ENCODE results near the gene BCOR.

BCOR gene

DNA sequence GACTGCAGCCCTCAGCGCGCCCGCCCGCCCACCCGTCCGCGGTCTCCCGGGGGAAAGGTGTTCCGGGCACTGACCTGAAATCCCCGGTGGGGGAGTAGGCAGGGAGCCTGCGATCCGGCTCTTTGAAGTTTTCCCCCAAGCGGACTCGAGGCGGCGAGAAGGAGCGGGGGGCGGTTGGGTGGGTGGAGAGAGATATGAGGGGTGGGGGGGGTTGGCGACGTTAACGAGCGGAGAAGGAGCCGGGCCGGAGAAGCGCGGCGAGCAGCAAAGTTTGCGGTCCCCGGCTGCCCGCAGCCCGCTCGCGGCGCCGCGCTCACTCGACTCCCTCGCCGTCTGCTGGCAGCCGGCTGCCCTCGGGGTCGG, 636 bp downstream of the BCOR start:
- DNase-seq: no peak

DNA sequence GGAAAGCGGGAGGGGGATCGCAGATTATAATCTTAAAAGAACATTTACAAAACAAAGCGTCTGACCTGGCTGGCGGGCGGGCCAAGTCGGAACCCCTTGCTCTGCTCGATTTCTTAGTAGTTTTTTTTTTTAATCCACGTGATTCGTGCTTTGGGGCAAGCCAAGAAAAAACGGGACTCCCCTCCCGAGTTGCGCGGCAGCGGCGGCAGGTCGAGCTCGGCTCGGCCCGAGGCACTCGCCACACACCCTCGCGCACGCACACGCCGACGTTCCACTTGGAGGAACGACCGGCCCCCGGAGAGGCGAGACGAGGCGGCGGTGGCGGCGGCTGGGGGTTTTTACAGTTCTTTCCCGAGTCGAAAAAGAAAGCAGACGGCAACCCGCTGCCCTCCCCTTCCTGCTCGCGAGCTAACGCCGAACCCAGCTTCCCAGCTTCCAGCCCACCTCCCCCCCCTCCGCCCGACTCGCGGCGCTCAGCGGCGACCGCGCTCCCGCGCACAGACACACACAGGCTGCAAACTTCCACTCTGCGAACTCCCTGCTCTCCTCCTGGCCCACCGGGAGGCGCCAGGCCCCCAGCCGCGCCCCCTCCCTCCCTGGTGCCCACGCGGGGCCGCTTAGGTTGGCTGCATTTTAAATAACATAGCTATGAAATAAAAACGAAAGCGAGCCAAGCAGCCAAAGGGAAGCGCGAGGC, 1.2 kb downstream of the BCOR start:
- no peak for DNase-seq

DNA sequence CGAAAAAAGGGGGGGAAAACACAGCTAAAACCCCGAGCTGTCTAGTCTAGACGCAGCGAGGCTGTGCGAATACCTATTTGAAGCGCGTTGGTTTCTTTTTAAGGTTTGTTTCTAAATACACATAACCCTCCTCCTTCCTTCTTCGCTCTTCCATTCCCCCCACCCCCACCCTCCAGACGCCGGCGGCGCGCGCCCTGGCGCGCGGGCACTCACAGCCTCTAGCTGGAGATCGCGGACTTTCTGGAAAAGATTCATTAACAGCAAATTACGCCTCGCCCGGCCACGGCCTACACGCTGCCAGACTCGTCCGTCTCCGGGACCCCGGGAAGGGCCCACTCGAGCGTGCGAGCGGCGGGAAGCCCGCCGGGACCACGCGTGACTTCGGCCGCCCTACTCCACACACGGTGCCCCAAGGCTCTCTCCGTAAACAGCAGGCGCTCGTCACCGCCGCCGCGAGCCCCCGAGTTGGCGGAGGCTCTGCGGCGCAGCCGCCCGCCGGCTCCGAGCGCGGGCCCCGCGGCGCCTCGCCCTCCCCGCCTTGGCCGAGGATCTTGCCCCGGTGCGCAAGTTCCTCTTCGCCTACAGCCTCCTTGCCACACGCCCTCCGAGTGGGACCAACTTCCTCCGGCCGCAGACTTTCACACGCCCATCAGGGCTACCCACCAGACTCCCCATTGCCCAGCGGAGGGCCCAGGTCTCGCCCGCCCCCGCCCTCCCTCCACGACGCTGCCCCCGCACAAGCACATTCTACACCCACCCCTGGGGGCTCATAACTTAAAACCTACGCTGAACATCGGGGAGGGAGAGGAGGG, 2.0 kb downstream of the BCOR start:
- DNase-seq: no peak

DNA sequence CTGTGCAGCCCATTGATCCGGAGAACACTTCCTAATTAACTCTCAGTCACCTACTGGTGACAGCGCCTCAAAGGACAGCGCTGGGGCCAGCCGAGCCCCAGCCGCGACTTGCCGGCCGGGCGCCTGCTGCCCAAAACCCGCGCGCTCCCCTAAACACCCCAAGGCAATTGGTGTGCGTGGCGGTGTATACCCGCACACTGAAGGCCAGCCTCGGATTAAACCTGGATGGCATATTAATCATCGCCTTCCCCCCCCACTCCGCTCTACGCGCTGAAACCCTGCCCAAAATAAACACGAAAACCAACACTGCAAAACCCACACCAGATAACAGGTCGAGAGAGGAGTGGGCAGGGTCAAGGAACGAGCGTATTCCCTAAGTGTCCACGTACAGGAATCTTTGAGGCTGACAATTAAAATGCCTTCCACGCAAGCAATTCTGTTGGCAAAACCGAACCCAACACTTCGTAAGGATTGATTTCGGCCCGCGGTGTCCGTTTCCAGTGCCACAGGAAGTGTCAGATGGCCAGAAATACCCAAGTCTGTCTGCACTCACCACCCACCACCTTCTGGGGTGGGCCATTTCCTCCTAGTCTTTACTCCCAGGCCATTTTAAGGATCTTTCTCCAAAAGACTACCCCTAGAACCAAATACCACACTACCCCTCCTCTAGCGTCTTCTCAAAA, 2.7 kb downstream of the BCOR start:
- DNase-seq: no peak

DNA sequence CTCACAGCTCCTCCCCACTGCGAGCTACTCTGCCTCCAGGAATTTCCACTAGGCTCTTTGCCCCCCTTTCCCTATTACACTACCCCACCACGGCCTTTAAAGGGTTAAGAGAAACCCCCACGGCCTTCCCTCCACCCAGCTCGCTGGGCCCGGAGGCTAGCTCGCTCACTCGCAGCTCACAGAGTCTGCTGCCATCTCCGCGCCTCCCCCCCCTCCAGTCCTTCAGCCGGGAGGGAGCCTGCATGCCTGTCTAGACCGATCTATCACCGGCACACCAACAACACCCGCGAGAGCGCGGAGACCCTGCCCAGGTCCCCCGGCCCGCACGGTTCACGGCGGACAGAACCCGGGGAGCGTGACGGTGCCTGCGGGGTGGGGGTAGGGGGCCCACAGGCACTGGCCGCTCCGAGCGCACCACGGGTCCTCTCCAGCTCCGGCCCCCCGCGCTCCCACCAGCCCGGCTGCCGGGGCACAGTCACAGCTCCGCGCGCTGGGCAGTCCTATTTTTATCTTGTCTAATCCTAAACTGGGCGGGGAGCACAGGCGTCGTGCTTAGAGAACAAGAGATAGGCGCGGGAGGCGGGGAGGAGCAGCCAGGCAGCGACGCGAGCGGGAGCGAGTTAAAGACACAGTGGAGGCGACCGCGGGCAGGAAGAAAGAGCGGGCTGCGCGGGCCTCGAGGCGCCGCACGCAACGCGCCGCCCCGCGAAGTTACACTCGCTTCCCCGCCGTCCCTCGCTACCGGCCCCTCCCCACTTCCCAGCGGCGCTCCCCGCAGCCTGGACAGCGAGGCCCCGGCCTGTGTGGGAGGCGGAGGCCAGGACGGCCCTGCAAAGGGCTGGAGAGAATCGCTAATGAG, 3.5 kb downstream of the BCOR start:
- no peak for DNase-seq

DNA sequence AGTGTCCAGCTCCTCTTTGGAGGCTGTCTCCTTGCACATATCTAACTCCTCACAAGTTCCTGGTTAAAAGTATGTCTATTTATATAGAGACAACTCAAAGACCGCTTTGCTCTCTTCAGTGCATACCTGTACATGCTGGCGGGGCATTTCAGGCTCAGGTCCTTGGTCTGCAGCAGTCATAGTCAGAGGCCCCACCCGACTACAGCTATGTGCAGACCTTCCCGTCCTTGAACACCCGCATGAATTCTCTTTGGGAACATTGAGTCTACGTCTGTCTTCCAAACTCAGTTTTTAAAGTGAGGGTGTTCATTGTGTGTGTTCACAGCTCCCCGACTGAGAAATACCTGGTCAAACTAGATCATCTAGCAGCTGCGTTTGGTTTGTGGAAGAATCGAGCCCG, 4.2 kb downstream of the BCOR start:
- no peak for DNase-seq

DNA sequence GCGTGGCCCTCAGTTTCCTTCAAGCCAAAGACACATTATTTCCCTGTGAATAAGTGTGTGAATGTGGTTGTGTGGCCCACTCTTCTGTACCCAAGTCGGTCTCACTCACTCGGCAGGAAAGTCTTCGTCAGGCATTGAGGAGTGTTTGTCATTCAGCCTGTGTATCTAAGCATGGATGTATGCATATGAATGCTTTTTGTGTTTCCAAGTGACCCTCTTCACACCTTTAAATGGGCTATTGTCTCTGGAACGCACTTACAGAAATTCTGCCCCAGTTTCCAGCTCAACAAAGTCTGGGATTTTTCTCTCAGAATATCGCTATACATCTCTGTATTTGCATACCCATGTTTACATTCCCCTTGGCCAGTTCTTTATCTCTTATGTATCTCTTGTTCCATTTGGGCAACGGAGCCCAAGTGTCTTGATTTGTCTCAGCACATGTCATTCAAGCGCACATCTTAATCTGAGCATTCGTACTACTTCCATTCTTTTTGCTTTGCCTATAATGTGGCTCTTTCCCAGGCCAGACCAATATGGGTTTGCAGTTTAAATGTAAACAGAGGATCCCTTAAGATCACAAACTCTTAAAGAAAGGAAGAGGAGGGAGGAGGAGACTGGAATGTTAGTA, 4.8 kb downstream of the BCOR start:
- no peak for DNase-seq

DNA sequence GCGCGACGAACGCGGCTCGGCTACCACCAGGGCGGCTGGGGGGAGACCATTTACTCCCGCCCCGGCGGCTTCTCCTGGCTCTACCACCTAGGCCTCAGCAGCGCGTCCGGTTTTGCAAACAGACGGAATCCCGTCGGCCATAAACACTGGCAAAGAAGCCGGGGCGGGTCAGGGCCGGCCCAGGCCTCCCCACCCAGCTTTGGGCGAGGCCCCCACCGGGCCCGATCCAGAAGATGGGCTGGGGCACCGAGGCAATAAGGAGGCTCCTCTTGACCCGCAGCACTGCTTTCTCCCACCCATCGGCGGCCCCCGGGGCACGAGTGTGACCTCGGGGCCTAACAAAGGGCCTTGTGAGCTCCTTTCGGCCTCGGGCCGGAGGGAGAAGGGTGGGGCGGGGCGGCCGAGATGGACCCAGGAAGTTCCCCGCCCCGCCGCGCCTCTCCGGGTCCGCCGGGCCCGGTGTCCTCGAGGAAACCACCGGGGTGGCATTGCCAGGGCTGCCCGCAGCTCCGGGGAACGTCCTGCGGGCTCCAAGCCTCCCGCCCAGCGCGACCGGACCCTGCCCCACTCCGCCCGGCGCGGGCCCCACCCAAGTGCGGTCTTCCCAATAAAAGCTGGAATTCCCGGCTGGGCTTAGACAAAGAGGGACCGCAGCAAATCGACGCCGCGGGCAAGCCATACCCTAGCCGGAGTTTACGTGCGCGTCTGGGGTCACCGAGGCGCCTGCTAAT, 5.9 kb downstream of the BCOR start:
- no peak for DNase-seq

DNA sequence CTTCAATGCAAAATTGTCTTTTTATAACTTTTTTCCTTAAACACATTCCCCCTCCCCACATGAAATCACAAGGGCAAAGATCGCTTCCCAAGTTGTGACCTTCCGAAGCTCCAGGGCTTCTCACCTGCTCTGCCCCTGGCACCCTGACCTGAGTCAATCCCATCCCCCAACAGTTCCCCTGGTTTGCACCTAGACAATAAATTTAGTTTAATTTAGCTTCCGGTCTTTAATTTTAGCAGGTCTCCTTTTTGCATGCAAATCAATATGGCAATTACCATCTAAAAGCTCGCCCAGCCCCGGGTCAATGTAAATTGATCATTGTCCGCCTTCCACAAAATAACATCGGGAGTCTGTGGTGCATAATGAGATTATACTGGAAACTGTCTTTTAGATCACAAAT, 6.8 kb downstream of the BCOR start:
- DNase-seq: no peak

DNA sequence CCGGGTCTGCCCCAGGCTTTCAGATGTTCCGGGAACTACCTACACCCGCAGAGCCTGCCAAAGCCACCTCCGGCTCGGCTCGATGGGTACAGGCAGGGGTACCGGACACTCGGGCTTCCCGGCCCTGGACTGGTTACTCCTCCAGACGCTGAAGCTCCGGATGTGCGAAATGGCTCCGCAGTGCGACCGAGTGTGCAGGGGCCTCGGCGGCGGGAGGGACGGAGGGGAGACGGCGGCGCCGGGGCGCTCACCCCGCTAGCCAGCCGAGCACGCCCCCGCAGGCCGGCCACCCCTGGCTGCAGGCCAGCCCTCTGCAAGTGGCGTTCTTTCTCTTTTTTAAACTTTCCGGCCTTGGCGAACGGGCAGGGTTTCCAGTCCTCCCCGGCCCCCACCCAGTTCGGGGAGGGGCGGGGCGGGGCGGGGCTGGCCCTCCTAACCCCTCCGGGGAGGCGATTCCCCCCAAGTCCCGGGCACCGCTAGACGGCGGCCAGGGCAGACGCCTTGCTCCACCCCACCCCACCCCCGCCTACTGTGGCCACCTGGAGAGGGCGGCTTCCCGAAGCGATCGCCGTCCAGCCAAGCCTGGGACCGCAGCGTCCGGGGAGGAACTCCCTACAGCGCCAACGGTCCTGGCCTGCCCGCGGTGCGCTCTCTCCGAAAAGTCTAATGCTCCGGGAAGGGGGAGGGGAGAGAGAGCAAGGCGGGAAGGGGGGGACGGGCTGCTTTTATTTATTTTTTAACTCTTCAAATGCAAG, 7.5 kb downstream of the BCOR start:
- DNase-seq: no peak

DNA sequence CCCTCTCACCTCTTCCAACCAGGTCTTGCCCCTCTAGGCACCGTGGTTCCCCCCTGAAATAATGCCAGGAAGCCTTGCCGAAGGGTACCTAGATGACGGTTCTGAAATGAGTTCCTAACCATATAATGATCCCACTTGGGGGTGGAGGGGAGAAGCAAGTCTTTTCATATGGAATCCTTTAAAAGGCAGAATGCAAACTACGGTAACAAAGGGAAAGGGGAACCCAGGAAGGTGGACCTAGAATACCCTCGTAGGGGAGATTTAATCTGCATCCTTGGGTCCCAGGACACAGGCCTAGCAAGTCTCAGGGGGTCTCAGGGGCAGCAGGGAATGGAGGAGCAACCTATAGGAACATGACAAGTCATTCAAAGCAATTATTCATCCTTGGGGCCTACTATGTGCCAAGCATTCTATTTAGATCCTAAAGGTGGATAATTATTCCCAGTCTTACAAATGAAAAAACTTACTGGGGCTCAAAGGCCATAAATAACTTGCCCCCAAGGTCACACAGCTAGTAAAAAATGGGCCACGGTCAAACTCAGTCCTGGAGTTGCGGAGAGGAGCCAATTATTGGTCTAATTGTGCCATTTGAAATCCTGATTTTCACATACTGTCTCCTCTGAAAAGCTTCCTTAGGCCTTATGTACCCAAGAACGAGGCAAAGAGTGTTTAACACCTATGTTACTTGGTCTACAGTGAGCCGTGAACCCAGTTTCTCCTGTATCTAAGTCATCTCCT, 8.8 kb downstream of the BCOR start:
- DNase-seq: no peak

DNA sequence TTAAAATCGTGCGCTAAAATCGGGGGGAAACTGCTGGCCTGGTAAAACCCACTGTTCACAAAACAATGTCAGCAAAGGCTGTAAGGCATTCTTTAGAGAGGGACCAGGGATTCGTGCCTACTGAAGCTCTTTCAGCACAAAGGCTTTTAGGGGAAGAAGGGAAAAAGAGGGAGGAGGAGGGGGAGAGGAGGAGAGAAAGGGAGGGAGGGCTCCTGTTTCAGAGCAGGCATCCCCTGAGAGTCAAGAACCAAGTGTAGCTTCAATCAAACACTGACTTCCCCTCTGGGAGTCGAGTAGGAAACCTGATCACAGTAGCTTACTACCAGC, 9.5 kb downstream of the BCOR start:
- no peak for DNase-seq

DNA sequence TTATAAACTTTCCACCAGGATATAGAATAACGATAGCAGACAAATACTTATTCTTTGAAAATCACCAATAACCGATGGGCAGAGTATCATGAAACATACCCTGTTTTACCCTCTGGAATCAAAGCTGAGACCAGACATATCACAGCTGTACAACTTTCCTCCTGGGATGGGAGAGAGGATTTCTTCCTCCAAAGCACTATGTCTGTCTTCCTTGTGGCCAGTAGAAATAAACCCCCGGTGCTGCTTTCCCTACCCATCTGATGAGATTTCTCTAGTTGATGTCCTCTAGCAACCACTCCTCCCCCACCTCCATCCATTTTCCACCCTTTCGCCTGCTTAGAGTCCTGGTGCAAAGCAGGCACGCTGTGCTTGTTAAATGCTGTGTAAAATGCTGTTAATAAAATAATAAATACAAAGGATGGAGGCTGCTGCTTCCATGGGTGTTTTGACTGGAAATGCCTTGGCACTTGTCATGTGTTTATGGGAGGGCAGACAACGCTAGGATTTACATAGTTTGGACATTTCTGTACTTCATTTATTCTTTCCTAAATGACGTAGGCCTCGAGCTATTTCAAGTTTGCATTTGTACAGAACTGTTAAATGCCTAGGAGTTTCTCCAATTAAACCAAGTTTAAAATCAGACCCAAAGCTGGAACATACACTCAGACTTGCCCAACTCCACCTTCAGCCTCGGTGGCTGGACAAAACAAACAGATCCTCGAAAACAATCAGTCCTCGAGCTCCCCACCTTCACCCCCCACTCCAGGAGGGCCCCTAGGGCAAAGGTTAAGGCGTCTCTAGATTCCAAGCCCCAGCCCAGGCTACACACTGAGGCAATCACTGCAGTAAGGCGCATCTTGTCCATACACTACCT, 10.1 kb downstream of the BCOR start:
- no peak for DNase-seq

DNA sequence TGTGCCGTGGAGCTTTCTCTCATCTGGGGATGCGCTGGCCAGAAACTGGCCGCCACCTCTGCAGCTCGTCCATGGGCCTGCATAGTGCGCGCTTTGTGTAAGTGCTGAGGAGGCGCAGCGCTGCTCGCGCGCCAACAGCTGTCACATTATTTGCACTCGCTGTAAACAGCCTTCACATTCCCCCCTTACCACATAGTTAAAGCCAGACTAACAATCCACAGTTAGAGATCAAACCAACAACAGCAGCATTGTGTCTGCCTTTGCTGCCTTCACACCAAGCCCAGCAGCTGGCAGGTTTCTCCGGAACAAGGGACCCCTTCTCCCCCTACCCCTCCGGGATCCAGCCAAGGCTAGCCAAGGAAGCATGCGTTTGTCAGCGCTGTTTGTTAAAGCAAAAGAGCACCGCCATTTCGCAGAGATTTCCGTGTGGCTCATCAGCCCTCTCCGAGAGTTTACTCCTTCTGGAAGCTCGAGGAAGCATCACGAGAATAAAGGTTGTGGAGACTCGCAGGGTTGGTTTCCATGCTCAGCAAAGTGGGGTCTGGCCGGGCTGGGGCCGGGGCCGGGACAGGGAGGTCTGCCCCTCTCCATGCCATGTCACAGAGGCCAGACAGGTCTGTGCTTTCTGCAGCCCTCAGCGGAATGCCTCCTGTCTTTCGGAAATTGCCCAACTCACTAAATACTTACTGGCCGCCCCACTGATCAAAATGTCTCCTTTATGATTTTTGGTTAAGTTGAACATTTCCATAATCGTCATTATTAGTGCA, 11.0 kb downstream of the BCOR start:
- DNase-seq: no peak

DNA sequence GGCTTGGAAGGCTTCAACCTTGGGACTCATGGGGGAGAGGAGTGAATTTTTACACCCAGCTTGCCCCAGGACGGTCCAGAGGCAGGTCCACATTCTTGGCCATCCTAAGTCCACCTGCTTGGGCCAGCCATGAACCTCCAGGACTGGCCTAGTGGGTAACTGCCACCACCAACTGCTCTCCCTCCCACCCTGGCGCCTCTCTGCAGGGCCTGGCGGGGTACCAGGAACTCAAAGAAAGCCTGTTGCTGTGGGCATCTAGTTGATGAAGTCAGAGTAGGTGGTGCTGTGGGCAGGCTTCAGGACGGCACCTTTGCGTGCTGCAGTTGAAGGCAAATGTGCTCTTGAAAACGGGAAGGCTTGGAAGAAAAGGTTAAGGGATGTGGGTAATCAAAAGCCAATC, 12.0 kb downstream of the BCOR start:
- DNase-seq: no peak

DNA sequence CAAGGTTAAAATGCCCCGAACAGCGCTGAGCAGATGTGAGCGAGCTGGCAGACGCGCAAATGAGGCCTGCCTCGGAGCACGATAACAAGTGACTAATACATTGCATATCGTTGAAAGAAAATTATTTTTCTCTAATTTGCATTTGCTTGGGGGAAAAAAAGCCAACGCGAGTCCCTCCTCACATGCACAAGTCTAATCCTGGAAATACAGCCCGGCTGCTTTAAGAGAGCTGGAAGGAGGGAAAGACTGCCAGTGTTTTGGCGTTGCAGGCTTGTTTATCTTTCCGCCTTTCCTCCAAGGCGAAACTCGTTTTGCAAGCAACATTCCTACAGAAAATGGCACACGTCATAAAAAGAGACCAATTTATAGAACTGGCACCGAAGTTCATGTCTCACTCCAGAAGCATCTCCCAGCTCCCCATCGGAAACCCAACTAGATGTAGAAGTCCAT, 12.6 kb downstream of the BCOR start:
- no peak for DNase-seq

DNA sequence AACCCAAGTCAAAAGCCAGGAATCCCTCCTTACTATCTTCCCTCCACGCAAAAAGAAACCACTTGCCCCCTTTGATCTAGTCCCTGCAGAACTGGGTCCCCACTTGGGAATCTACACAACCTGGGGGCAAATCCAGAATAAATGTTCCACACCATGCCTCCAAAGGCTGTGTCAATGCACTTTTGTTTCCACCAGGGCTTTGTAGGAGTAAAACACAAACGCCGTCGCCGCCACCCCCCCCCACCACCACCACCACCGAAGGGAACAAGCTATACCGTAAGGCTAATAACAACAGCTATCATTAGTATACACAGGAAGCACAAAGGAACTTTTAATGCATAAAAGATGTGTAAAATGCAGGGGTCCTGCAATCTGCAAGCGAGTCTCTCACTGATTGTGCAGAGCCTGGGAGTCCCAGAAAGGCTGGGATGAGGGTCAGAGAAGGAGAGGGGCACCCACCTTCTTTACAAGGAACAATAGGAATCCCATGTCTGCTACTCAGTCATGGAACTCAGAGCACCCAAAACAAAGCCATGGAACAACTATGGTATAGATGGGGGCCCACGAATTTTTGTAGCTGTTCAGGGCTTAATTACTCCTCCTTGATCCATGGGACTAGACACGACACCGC, 13.2 kb downstream of the BCOR start:
- DNase-seq: no peak

DNA sequence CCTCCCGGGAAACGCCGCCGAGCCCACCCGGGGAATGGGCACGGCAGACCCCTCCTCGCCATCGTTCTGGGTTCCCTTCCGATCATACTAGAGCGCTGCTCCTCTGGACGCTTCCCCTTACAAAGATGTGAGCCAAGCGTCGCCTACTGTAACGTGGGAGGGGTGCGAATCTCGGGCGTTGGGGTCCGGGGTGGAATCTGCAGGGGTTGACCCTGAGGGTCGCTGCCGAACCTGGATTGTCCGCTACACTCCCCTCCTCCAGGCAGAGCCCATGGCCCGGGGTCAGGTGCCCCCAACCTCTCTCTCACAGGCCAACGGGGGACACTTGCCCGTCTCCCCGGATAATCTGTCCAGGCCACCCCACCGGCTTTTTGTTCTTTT, 13.8 kb downstream of the BCOR start:
- no peak for DNase-seq
